Caco-2 (cell line): ENCODE measurements around the gene RBM4. TPM values are rescaled to one million over a fixed set of nuclear protein-coding genes. Genes with fewer than 3 reads are reported as not detected.

ENCODE experiments used
- BruUV-seq: library from RNA; stranded (reverse); fragments of 400-500 nt; replicated peaks from 2 replicates; lab custom pipeline; 2021; lab: Mats Ljungman, UMichigan
- CTCF ChIA-PET: fragments of 300-600 bp; sonication (Branson Sonifier 250); formaldehyde crosslinking; loops from one replicate; lab custom pipeline; 2022; ENCODE audit warnings: antibody characterized with exemption; lab: Charles Lee
- POLR2A ChIA-PET: fragments of 300-600 bp; sonication (Branson Sonifier 250); formaldehyde crosslinking; loops from one replicate; lab custom pipeline; 2022; ENCODE audit warnings: antibody characterized with exemption; lab: Charles Lee
- DNase-seq, 2 experiments: peaks; one replicate each; pipeline versions ENCODE4 v3.0.0 to v3.0.0-alpha.2; 2020 to 2022
- H3K27me3 ChIP-seq: replicated peaks from 2 replicates; pipeline ENCODE4 v1.6.0; 2011; ENCODE audit warnings: low read length; ENCODE audit not compliant: control insufficient read depth, insufficient read depth
- H3K36me3 ChIP-seq: 2 replicates; pipeline ENCODE4 v1.5.1; 2011; ENCODE audit warnings: low read length; ENCODE audit not compliant: control insufficient read depth, insufficient read depth
- H3K4me1 ChIP-seq: fragments of 250-450 bp; sonication (Bioruptor Pico); 2 replicates; pipeline ENCODE4 v1.5.1; 2020; ENCODE audit warnings: mild to moderate bottlenecking
- H3K4me3 ChIP-seq: 2 replicates; pipeline ENCODE4 v1.5.1; 2011; ENCODE audit warnings: low read depth, mild to moderate bottlenecking, control low read depth, low read length
- H3K9me3 ChIP-seq: fragments of 250-450 bp; sonication (Bioruptor Pico); 2 replicates; pipeline ENCODE4 v1.5.1; 2020; ENCODE audit warnings: mild to moderate bottlenecking, moderate library complexity
- H3K27ac Mint-ChIP-seq: one replicate; pipeline ENCODE4 v1.8.0; 2022; ENCODE audit warnings: mixed read lengths; ENCODE audit not compliant: unreplicated experiment
- H3K27me3 Mint-ChIP-seq: one replicate; pipeline ENCODE4 v1.8.0; 2022; ENCODE audit warnings: mixed read lengths; ENCODE audit not compliant: insufficient read depth, unreplicated experiment
- H3K36me3 Mint-ChIP-seq: one replicate; pipeline ENCODE4 v1.8.0; 2022; ENCODE audit warnings: mild to moderate bottlenecking, mixed read lengths; ENCODE audit not compliant: insufficient read depth, unreplicated experiment
- H3K4me1 Mint-ChIP-seq: one replicate; pipeline ENCODE4 v1.8.0; 2022; ENCODE audit warnings: low read depth, mixed read lengths; ENCODE audit not compliant: unreplicated experiment
- H3K4me3 Mint-ChIP-seq: one replicate; pipeline ENCODE4 v1.8.0; 2022; ENCODE audit warnings: mild to moderate bottlenecking, moderate library complexity, mixed read lengths; ENCODE audit not compliant: unreplicated experiment
- H3K9me3 Mint-ChIP-seq: one replicate; pipeline ENCODE4 v1.8.0; 2022; ENCODE audit warnings: mixed read lengths; ENCODE audit not compliant: unreplicated experiment
- CTCF ChIP-seq, 2 experiments: fragments of 200-600 bp in 1 of 2; IDR thresholded peaks; 1 replicate in 1 of 2; 2 replicates in 1 of 2; pipeline versions ENCODE4 v1.5.1 to v1.8.0; 2011 to 2022; ENCODE audit warnings: antibody characterized with exemption in 1 of 2, control low read depth in 1 of 2, inconsistent platforms in 1 of 2, low read depth in 1 of 2, low read length in 1 of 2, mild to moderate bottlenecking in 1 of 2, moderate library complexity in 1 of 2; ENCODE audit not compliant: insufficient read depth in 1 of 2, severe bottlenecking in 1 of 2, unreplicated experiment in 1 of 2
- intact Hi-C: fragments of 100-400 bp; cut with micrococcal nuclease; formaldehyde crosslinking; loops from one replicate; pipeline ENCODE4 v1.10.0; 2022; ENCODE audit not compliant: unreplicated experiment
- total RNA-seq: library from RNA; stranded (reverse); gene quantifications from 2 replicates; pipeline ENCODE4 v1.2.3, GENCODE V29; 2022

The RBM4 gene
- total RNA-seq, 1 experiment from 2014 or later: 257 TPM

GRCh38 chr11:66688561-66689534 is 50.3 kb downstream of the RBM4 start:
- no peak for TF ChIP-seq CTCF (IDR thresholded peaks at IDR 0.05; ENCODE audit: insufficient read depth in 1 of 2, low read depth in 1 of 2, low read length in 1 of 2, severe bottlenecking in 1 of 2, unreplicated experiment in 1 of 2)
- H3K36me3 ChIP-seq: peaks cover 3% of the 10 kb centered on the region; the same call in 1 of the 2 replicates
- peak in 1 of 2 experiments; percentile 54 for DNase-seq
- H3K27me3 Mint-ChIP-seq: no peaks in the 10 kb centered on the region
- CTCF ChIA-PET: interaction anchor here (0.6 to 2.6 kb wide), 4 partner anchors 11 to 250 kb away, joined by 3 to 10 read pairs (median 4); partner anchors contain the start of gene MRPL11
- peaks cover 11% of the 10 kb centered on the region for H3K4me1 Mint-ChIP-seq
- intact Hi-C loops: no loop called here
- peaks cover 43% of the 10 kb centered on the region for H3K36me3 Mint-ChIP-seq
- H3K4me3 ChIP-seq: no peak overlapping the region
- peak overlapping the region; percentile 48 for H3K27ac Mint-ChIP-seq
- no peak overlapping the region for H3K4me3 Mint-ChIP-seq
- peaks cover 16% of the 10 kb centered on the region for H3K4me1 ChIP-seq
- POLR2A ChIA-PET: interaction anchor here (0.6 to 1.2 kb wide), 2 partner anchors 10 to 154 kb away, joined by 6 to 7 read pairs; no protein-coding TSS in a partner anchor
- H3K9me3 ChIP-seq: no peaks in the 10 kb centered on the region
- no TSS peak for BruUV-seq
- H3K27me3 ChIP-seq: no peaks in the 10 kb centered on the region
- no peaks in the 10 kb centered on the region for H3K9me3 Mint-ChIP-seq

GRCh38 chr11:66689661-66690590 is 51.4 kb downstream of the RBM4 start:
- Mint-ChIP-seq H3K4me1 (peaks cover 11% of the 10 kb centered on the region), H3K36me3 (peaks cover 48% of the 10 kb centered on the region), H3K4me3 (no peak overlapping the region), H3K27ac (peak overlapping the region; percentile 48), H3K27me3 (no peaks in the 10 kb centered on the region), H3K9me3 (no peaks in the 10 kb centered on the region)
- BruUV-seq: no TSS peak
- H3K27me3 ChIP-seq: no peaks in the 10 kb centered on the region
- peaks cover 6% of the 10 kb centered on the region; the same call in 1 of the 2 replicates for H3K36me3 ChIP-seq
- DNase-seq: no peak
- H3K4me3 ChIP-seq: no peak overlapping the region
- H3K4me1 ChIP-seq: peaks cover 16% of the 10 kb centered on the region
- no peak for TF ChIP-seq CTCF (IDR thresholded peaks at IDR 0.05; ENCODE audit: insufficient read depth in 1 of 2, low read depth in 1 of 2, low read length in 1 of 2, severe bottlenecking in 1 of 2, unreplicated experiment in 1 of 2)
- CTCF ChIA-PET: interaction anchor here (1.5 to 2.6 kb wide), 2 partner anchors 11 to 145 kb away, joined by 4 to 10 read pairs; no protein-coding TSS in a partner anchor
- intact Hi-C loops: no loop called here
- no peaks in the 10 kb centered on the region for H3K9me3 ChIP-seq
- POLR2A ChIA-PET: interaction anchor here (1.2 kb wide), 1 partner anchor 12 kb away, joined by 7 read pairs; no protein-coding TSS in a partner anchor
